ENCODE data around the gene DDRGK1. TPM values are rescaled to one million over a fixed set of nuclear protein-coding genes. Genes with fewer than 3 reads are reported as not detected.
A peak's percentile ranks its signal among the peaks of the same experiment; 100 is the strongest.

DDRGK1 gene
- polyA plus RNA-seq, 2 of the 4 experiments (the other 2 are of a cell fraction): 87.4 to 120 TPM

- TF ChIP-seq ATOH8 (CRISPR knock-in tag; IDR thresholded peaks at IDR 0.05; ENCODE audit: low read depth) (no peak), ZNF302 (CRISPR knock-in tag; IDR thresholded peaks at IDR 0.05) (no peak), ESRRA (IDR thresholded peaks at IDR 0.05; ENCODE audit: borderline replicate concordance, low read length) (no peak), CHD2 (IDR thresholded peaks at IDR 0.05; ENCODE audit: low read length, partially characterized antibody) (no peak), CHD4 (IDR thresholded peaks at IDR 0.05; ENCODE audit: borderline replicate concordance) (peak; percentile 89; the same call in 1 of the 2 replicates), FOSL2 (IDR thresholded peaks at IDR 0.05) (no peak), FOSL2 (CRISPR knock-in tag; IDR thresholded peaks at IDR 0.05) (no peak), RNF2 (IDR thresholded peaks at IDR 0.05; ENCODE audit: borderline replicate concordance, low read depth) (peak; percentile 58; the same call in 1 of the 2 replicates), POLR2A (IDR thresholded peaks at IDR 0.05; ENCODE audit: low read length) (peak; percentile 20; the same call in 1 of the 2 replicates), ZFP36 (IDR thresholded peaks at IDR 0.05; ENCODE audit: borderline replicate concordance, partially characterized antibody) (peak; percentile 86), RARB (CRISPR knock-in tag; IDR thresholded peaks at IDR 0.05) (no peak), HMGXB4 (CRISPR knock-in tag; IDR thresholded peaks at IDR 0.05; ENCODE audit: borderline replicate concordance) (0 out of 2 replicates have a peak, but pooled peaks have one; percentile 55), SREBF2 (IDR thresholded peaks at IDR 0.05) (no peak), EHMT2 (IDR thresholded peaks at IDR 0.05; ENCODE audit: low read depth) (no peak), REST (IDR thresholded peaks at IDR 0.05) (no peak; the same call in 1 of the 2 replicates), FOXS1 (CRISPR knock-in tag; IDR thresholded peaks at IDR 0.05) (no peak), TFCP2L1 (CRISPR knock-in tag; IDR thresholded peaks at IDR 0.05) (no peak; the same call in 1 of the 2 replicates), KDM5A (IDR thresholded peaks at IDR 0.05) (no peak), CBX2 (IDR thresholded peaks at IDR 0.05; ENCODE audit: borderline replicate concordance, low read depth) (no peak), HOXA7 (CRISPR knock-in tag; IDR thresholded peaks at IDR 0.05) (0 out of 2 replicates have a peak, but pooled peaks have one; percentile 37), KDM1A (IDR thresholded peaks at IDR 0.05; ENCODE audit: low read depth) (no peak), RFX5 (IDR thresholded peaks at IDR 0.05) (no peak), ZSCAN20 (CRISPR knock-in tag; IDR thresholded peaks at IDR 0.05) (no peak), HDAC2 (IDR thresholded peaks at IDR 0.05) (peak; percentile 52; the same call in 1 of the 2 replicates), TP53 (CRISPR knock-in tag; IDR thresholded peaks at IDR 0.05) (0 out of 2 replicates have a peak, but pooled peaks have one; percentile 60), EP300 (IDR thresholded peaks at IDR 0.05) (no peak), NR3C1 (IDR thresholded peaks at IDR 0.05) (no peak), RAD21 (conservative IDR thresholded peaks at IDR 0.05 in 1 of 2, IDR thresholded peaks at IDR 0.05 in 1 of 2) (no peak), JUN (IDR thresholded peaks at IDR 0.05) (peak; percentile 9 to 39; a peak in 1 of 5 replicates)
Observed at GRCh38 chr20:3173610-3174441, 30.7 kb downstream of the DDRGK1 start (continued).
